ENCODE results near the gene COL21A1. TPM values are rescaled to one million over a fixed set of nuclear protein-coding genes. Genes with fewer than 3 reads are reported as not detected.

COL21A1 gene
- total and polyA plus RNA-seq, 2 of the 4 experiments (the other 2 are of a cell fraction), result 0.05 TPM; not detected in 1

DNA sequence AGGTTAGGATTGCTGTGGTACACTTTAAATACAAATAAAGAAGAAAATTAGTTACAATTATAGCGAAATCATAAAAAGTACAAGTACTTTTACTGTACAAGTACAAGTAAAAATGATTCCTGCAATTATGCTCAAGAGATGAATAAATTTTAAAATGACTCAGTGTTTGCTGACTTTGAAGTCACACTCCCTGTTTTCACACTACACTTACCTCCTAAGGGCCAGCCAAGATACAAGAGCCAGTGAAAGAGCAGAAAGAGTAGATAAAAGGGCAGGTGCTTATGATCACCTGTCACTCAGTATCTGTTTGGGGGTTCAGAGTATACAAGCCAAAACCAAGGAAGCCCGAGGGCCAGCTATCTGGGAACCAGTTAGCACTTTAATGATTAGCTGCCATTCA lies 41.0 kb upstream of the COL21A1 start:
- no peak overlapping the region for H4K91ac ChIP-seq (ENCODE audit: insufficient read depth, low read depth, low read length)
- H3K27me3 ChIP-seq (ENCODE audit: control insufficient read depth, insufficient read depth, low read length), result peaks cover 2% of the 10 kb centered on the region; the same call in 1 of the 2 replicates
- DNase-seq (no peak), ATAC-seq (ENCODE audit: low read depth) (no peak)
- no peak overlapping the region for H2AK5ac ChIP-seq (ENCODE audit: low read depth, low read length)
- no peak overlapping the region for H3K4me3 ChIP-seq (ENCODE audit: insufficient read depth, low read depth, low read length)
- TF ChIP-seq RAD21 (IDR thresholded peaks at IDR 0.05; ENCODE audit: low read length) (no peak), CHD1 (IDR thresholded peaks at IDR 0.05; ENCODE audit: low read depth, low read length) (no peak)
- ChIA-PET CTCF (no interaction called here), POLR2A (ENCODE audit: unreplicated experiment) (no interaction called here)
- H3K4me1 ChIP-seq (ENCODE audit: control insufficient read depth, insufficient read depth, low read length), result no peaks in the 10 kb centered on the region
- no peaks in the 10 kb centered on the region for H3K79me1 ChIP-seq (ENCODE audit: low read depth in 1 of 2, low read length in 2 of 2)
- H3K56ac ChIP-seq (ENCODE audit: extremely low read depth, insufficient read depth, low read length), result no peak overlapping the region
- no peaks in the 10 kb centered on the region for H3K9me1 ChIP-seq (ENCODE audit: insufficient read depth, low read length)
- no peak overlapping the region for H4K8ac ChIP-seq (ENCODE audit: low read depth in 2 of 2, low read length in 2 of 2)
- no peak overlapping the region for H3K4me2 ChIP-seq (ENCODE audit: low read depth, low read length)
- H3K14ac ChIP-seq (replicated peaks; ENCODE audit: low read depth, low read length), result no peak overlapping the region
- in situ Hi-C loops (cut with MboI; ENCODE audit: low sequenced_read_pairs) (loop anchor here (25.0 kb wide), 2 partner anchors 851 to 1001 kb away; no protein-coding TSS in a partner anchor), dilution Hi-C loops (cut with HindIII; ENCODE audit: low sequenced_read_pairs, unreplicated experiment) (no loop called here), intact Hi-C loops (cut with micrococcal nuclease) (no loop called here)
- no peak overlapping the region for H3K27ac ChIP-seq (ENCODE audit: insufficient read depth, low read length)
- H4K5ac ChIP-seq (ENCODE audit: low read depth, low read length), result no peak overlapping the region
- no peak overlapping the region for H2BK120ac ChIP-seq (ENCODE audit: low read depth, low read length)
- no peak overlapping the region for H2BK5ac ChIP-seq (ENCODE audit: low read depth, low read length, poor library complexity, severe bottlenecking)
- no peak overlapping the region for H3K4ac ChIP-seq (ENCODE audit: low read depth, low read length)
- no peak overlapping the region for H2BK20ac ChIP-seq (ENCODE audit: low read depth, low read length)
- H2AFZ ChIP-seq (replicated peaks; ENCODE audit: low read length, poor library complexity), result no peak overlapping the region
- no peaks in the 10 kb centered on the region for H3K9me3 ChIP-seq (ENCODE audit: control insufficient read depth, insufficient read depth, low read length)
- H3K9ac ChIP-seq (ENCODE audit: low read depth, low read length), result no peak overlapping the region
- no TSS peak for BruUV-seq (replicated peaks)
- 20% methylated on average over 1 of the region's 2 CpGs; no CpG with 5 or more reads in 1 of the 2 experiments for WGBS, 2 experiments (ENCODE audit: extremely low coverage in 2 of 2, insufficient read length in 1 of 2)
- H3K36me3 ChIP-seq (ENCODE audit: control insufficient read depth, insufficient read depth, low read length), result no peaks in the 10 kb centered on the region
- no peaks in the 10 kb centered on the region for H4K20me1 ChIP-seq (ENCODE audit: insufficient read depth, low read length)
- H2AK9ac ChIP-seq (replicated peaks; ENCODE audit: low read depth, low read length, poor library complexity), result no peak overlapping the region
- H3K18ac ChIP-seq (ENCODE audit: low read depth, low read length), result no peak overlapping the region
- no peak overlapping the region for H2BK15ac ChIP-seq (ENCODE audit: low read depth, low read length)
- no peak overlapping the region for H3K23ac ChIP-seq (ENCODE audit: low read depth, low read length)

All from IMR-90 (cell line).